GM21576 (cell line): Measurements from ENCODE around the gene FEN1.

Experiments
- ATAC-seq: cut with Tn5 transposase; IDR thresholded peaks from one replicate; pipeline ENCODE4 v1.9.1; 2021; ENCODE audit warnings: mild to moderate bottlenecking, moderate library complexity; ENCODE audit not compliant: unreplicated experiment

Gene FEN1

GRCh38 chr11:61774411-61774810 is 18.3 kb upstream of the FEN1 start:
- no peak for ATAC-seq

GRCh38 chr11:61775106-61775505 is 17.6 kb upstream of the FEN1 start:
- no peak for ATAC-seq

GRCh38 chr11:61775606-61776554 is 16.8 kb upstream of the FEN1 start:
- ATAC-seq: no peak

GRCh38 chr11:61776561-61777075 is 16.1 kb upstream of the FEN1 start:
- no peak for ATAC-seq

DNA sequence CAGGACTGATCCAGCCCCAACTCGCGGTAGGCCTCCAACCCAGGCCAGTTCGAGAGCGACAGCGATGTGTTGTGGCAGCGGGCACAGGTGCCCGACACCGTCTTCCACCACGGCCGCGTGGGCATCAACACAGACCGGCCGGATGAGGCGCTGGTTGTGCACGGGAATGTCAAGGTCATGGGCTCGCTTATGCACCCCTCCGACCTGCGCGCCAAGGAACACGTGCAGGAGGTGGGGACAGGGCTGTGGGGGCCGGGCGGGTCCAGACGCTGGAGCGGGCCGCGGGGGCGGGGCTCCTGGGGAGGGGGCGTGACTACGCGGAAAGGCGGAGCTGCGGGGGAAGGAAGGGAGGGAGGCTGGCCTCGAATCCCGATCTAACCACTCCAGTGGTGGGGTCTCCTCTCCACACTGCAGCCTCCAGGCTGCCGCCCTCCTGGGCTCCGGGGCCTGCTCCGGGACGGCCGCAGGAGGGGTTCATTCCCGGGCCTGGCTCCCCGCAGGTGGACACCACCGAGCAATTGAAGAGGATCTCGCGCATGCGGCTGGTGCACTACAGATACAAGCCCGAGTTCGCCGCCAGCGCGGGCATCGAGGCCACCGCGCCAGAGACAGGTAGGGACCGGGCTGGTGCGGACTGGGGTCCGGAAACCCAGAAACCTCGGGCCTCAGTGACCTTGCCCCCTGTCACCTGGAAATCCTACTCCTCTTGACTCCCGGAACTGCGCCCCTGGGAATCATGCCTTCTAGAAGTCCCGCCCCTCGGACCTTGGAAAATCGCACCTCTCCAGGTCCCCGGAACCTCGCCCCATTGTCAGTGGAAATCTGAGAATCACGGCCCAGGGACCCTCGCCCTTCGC is 15.2 kb upstream of the FEN1 start:
- no peak for ATAC-seq

DNA sequence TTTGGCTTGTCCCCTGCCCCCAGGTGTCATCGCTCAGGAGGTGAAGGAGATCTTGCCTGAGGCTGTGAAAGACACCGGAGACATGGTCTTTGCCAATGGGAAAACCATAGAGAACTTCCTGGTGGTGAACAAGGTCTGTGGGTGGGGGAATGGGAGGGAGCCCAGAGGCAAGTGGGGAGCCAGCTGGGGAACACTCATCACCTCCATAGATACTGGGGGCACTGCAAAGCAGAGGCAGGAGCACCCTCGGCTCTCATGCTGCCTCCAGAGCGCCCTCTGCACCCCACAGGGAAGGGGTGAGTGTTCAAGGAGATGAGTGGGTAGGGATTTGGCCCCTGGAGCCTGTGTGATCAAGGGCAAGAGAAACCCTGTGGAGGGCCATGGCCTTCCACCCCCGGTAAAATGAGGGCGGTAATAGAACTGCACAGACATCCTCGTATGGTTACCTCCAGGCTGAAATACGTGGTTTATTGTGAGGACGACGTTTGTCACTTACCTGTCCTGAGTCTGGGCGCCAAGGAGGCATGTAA is 14.3 kb upstream of the FEN1 start:
- no peak for ATAC-seq

- ATAC-seq: no peak
Observed at GRCh38 chr11:61778920-61779650, 13.6 kb upstream of the FEN1 start.

DNA sequence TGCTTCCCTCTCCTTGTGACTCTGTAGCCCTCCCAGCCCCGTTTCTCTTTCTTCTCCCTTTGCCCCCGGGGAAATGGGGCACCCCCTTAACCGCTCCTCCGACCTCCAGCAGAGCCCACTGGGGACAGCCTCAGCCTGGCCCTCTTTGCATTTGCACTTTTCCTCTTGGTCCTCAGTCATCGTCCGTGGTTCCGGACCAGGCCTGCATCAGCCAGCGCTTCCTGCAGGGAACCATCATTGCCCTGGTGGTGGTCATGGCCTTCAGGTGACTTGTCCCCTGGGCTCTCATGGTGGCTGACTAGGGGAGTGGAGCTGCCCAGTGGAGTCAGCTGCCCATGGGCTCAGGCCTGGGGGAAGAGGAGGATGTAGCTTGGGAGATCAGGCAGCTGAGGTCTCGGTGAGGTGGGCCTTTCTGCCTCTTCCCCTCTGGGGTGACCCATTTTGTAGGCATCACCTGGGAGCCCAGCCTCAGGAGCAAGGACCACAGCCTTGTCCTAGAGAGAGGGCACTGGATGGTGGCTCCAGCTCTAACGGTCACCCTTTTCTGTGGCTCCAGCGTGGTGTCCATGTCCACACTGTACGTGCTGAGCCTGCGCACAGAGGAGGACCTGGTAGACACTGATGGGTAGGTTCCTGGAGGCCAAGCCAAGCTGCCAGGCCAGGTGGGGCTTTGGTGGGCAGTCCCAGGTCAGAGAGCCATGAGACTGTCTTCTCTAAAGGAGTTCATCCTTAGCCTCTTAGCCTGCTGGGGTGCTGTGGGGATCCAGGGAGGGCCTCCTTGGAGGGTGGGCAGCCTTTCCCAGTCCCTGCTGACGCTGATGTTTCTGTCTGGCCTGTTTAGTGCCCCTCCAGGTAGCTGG is 12.8 kb upstream of the FEN1 start:
- no peak for ATAC-seq

DNA sequence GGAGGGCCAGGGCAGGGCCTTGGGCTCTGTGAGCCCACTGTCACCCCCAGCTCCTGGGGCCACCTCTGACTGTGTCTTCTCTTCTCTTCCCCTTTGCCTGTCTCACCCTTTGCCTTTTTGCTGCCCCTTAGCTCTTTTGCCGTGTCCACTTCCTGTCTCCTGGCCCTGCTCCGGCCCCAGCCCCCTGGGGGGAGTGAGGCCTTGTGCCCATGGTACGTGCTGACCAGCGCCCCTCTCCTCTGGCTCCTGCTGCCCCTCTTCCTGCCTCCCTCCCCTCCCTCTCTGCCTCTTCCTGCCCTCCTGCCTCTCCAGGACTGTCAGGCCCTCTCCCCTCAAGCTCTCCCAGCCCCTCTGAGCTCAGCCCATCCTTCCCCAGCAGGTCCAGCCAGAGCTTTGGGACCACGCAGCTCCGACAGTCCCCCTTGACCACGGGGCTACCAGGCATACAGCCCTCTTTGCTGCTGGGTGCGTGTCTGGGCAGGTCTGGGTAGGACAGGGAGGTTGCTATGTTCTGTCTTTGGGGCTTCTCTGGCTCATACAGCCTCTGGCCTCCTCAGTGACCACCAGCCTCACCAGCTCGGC is 12.0 kb upstream of the FEN1 start:
- ATAC-seq: no peak

DNA sequence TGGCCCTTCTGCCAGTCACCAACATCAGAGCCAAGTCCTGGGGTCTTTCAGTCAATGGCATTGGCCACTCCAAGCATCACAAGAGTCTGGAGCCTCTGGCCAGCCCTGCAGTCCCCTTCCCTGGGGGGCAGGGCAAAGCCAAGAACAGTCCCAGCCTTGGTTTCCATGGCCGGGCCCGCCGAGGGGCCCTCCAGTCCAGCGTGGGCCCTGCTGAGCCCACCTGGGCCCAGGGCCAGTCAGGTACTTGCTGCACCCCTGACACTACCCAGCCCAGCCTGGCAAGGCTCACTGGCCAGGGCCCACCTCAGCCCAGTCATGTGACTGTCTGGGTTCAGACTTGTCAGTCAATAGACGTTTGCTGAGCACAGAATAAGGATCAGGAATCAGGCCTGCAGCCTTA is 11.1 kb upstream of the FEN1 start:
- no peak for ATAC-seq

- ATAC-seq: no peak
Observed at GRCh38 chr11:61782299-61782698, 10.4 kb upstream of the FEN1 start.

DNA sequence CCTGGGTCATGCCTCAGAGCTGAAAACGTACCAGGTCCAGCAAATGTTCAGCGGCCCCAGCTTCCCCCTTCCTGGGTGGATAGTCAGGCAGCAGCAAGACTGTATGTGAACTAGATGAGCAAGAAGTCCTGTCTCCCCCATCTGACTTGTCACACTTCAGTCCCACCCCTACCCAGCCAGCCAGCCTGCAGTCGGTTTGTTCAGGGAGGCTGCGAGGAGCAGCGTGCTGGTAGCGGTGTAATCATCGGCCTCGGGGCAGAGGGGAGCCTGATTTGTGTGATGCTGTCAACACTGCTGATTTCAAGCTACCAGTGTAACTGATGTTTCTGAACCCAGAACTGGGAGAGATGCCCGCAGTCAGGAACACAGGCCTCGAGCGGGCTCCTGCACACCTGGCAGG is 9.9 kb upstream of the FEN1 start:
- no peak for ATAC-seq

GRCh38 chr11:61783717-61784505 is 8.8 kb upstream of the FEN1 start:
- no peak for ATAC-seq

GRCh38 chr11:61784506-61784805 is 8.3 kb upstream of the FEN1 start:
- ATAC-seq: no peak

DNA sequence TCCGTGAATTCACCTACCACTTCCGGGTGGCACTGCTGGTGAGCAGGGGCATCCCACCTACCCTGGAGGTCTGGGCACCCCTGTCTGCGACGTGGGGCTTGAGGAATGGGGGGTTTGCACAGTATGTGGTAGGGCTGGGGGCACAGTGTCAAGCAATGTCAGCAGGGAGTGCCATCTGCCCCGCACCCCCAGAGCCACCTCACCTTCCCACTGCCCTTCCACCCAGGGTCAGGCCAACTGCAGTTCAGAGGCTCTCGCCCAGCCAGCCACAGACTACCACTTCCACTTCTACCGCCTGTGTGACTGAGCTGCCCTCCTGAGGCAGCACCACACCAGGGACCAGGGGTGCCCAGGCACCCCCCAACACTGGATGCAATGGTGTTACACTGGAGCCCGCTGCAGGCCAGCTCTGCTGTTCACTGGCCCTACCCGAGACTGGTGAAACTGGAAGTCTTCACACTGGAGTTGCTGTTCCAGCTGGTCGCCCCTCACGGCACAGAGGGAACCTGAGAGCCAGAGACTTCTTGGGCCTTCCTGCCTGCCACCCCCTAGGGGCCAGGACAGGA is 6.8 kb upstream of the FEN1 start:
- no peak for ATAC-seq

GRCh38 chr11:61787928-61788491 is 4.7 kb upstream of the FEN1 start:
- ATAC-seq: no peak

GRCh38 chr11:61791737-61792309 is 888 bp upstream of the FEN1 start:
- ATAC-seq: no peak
